PFSK-1 (cell line): ENCODE measurements around the gene FKBP1A.

Source experiments
- FOXP2 ChIP-seq: optimal IDR thresholded peaks from 2 replicates; pipeline ENCODE3; 2011; ENCODE audit warnings: borderline replicate concordance, control low read depth, inconsistent platforms; ENCODE audit not compliant: insufficient read depth; ENCODE audit errors: extremely low read length, extremely low read depth
- POLR2AphosphoS5 ChIP-seq: IDR thresholded peaks from 2 replicates; pipeline ENCODE4 v1.6.1; 2012; ENCODE audit warnings: low read depth, mild to moderate bottlenecking, control low read depth, low read length, moderate library complexity
- SIN3A ChIP-seq: IDR thresholded peaks from 2 replicates; pipeline ENCODE4 v1.6.1; 2012; ENCODE audit warnings: mild to moderate bottlenecking, low read length, moderate library complexity, borderline replicate concordance; ENCODE audit not compliant: insufficient read depth
- TAF1 ChIP-seq: IDR thresholded peaks from 2 replicates; pipeline ENCODE4 v1.6.1; 2012; ENCODE audit warnings: low read length, control low read depth, borderline replicate concordance; ENCODE audit not compliant: insufficient read depth
- TF ChIP-seq, protein P1 (sequence below), 2 experiments: IDR thresholded peaks; 2 replicates each; pipeline versions ENCODE4 v1.6.1 to v1.8.0; 2011 to 2012; ENCODE audit warnings: low read depth in 2 of 2, low read length in 2 of 2, control low read depth in 1 of 2, inconsistent platforms in 1 of 2, mild to moderate bottlenecking in 1 of 2, moderate library complexity in 1 of 2; ENCODE audit not compliant: insufficient read depth in 1 of 2

The FKBP1A gene

DNA sequence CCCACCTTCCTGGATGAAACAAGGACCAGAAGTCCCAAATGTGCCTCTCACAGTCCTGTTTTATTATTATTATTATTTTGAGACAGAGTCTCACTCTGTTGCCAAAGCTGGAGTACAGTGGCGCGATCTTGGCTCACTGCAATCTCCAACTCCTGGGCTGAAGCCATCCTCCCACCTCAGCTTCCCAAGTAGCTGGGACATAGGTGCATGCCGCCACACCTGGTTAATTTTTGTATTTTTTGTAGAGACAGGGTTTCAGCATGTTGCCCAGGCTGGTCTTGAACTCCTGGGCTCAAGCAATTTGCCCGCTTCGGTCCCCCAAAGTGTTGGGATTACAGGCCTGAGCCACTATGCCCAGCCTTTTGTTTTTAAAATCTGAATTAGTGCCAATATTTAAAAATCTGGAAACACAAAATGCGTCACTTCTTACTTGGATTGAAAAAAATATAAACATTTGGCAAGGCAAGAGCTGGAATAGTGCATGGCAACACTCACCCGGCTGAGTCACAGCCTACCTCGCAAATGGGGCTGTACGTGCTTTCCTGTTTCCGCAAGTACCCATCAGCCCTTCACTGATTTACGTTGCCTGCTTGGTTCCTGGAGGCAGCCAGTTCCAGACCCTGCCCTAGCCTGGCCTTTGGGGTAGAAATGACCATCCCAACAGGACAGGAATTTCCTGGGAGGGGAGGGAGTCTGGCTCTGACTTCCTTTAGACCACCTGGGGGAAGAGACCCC is 70.2 kb downstream of the FKBP1A start:
- TF ChIP-seq POLR2AphosphoS5 (no peak), FOXP2 (peak; percentile 72)

DNA sequence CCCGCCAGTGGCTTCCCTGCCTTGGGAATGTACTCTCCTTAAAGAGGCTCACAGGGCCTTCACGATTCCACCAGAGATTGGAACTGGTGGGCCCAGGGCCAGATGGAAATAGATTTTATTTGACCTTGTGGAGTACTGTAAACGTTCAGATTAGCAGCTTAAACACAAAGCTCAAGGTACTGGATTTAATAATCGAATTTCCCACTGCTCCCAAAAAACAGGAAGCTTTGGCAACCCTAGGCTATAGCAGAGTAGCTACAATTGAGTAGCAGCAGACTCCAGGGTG is 71.3 kb downstream of the FKBP1A start:
- TF ChIP-seq TAF1 (no peak), FOXP2 (no peak)
- TF ChIP-seq, protein P1, sequence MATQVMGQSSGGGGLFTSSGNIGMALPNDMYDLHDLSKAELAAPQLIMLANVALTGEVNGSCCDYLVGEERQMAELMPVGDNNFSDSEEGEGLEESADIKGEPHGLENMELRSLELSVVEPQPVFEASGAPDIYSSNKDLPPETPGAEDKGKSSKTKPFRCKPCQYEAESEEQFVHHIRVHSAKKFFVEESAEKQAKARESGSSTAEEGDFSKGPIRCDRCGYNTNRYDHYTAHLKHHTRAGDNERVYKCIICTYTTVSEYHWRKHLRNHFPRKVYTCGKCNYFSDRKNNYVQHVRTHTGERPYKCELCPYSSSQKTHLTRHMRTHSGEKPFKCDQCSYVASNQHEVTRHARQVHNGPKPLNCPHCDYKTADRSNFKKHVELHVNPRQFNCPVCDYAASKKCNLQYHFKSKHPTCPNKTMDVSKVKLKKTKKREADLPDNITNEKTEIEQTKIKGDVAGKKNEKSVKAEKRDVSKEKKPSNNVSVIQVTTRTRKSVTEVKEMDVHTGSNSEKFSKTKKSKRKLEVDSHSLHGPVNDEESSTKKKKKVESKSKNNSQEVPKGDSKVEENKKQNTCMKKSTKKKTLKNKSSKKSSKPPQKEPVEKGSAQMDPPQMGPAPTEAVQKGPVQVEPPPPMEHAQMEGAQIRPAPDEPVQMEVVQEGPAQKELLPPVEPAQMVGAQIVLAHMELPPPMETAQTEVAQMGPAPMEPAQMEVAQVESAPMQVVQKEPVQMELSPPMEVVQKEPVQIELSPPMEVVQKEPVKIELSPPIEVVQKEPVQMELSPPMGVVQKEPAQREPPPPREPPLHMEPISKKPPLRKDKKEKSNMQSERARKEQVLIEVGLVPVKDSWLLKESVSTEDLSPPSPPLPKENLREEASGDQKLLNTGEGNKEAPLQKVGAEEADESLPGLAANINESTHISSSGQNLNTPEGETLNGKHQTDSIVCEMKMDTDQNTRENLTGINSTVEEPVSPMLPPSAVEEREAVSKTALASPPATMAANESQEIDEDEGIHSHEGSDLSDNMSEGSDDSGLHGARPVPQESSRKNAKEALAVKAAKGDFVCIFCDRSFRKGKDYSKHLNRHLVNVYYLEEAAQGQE (IDR thresholded peaks at IDR 0.05; ENCODE audit: insufficient read depth in 1 of 2, low read depth in 2 of 2, low read length in 2 of 2): no peak

DNA sequence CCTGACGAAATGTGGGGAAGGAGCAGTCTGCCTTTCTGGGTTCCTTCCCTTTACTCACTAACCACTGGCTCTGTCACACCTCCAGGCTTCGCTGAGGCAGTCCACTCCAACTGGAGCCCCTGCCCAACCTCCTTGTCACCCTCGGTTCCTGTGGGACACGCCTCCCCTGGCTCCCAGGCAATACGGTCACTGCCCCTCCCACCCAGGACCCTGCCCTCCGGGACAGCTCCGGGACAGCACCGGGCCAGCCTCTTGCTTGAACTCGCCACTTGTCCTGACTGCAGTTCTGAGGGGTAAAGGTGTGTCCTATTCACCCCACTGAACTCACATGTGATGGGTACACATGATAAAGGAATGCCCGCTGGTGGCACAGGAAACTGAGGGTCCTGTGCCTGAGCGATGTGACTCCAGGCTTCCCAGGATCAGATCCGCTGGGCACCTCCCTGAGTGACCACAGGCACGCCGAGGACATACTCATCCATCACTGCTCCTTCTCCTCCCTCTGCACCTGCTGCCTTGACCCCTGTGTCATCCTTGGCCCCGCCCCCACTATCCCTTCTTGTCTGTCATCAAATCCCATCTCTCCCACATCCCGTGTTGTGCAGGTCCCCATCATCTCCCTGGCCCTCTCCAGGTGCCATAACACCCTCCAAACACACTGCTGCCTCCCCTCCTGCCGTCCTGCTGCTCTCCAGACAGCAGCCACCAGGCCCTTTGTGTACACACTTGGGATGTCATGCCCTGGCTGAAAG is 71.8 kb downstream of the FKBP1A start:
- no peak for TF ChIP-seq FOXP2
- TF ChIP-seq, protein P1 (IDR thresholded peaks at IDR 0.05; ENCODE audit: insufficient read depth in 1 of 2, low read depth in 2 of 2, low read length in 2 of 2): no peak
- TF ChIP-seq TAF1: no peak
- TF ChIP-seq POLR2AphosphoS5: no peak
- no peak for TF ChIP-seq SIN3A

DNA sequence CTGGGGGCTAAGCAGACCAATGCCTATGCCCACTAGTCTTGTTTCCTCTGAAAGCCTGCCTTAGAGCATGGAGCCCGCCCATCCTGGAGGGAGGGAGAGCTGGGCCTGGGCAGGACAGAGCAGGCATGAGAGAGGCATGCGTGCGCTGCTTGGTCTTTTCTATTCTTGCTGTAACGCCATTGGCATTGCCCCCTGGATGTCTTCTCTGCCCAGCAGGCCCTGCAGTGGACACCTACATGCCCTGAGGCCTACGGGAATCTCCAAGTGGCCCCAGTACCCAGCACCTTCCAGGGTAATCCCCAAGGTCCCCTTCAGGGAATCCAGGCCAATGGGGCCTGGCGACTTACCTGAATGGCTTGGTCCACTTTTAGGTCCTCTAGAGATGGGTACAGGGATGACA is 72.8 kb downstream of the FKBP1A start:
- TF ChIP-seq SIN3A (no peak), POLR2AphosphoS5 (no peak), FOXP2 (no peak), TAF1 (no peak)
- TF ChIP-seq, protein P1 (IDR thresholded peaks at IDR 0.05; ENCODE audit: insufficient read depth in 1 of 2, low read depth in 2 of 2, low read length in 2 of 2): no peak

DNA sequence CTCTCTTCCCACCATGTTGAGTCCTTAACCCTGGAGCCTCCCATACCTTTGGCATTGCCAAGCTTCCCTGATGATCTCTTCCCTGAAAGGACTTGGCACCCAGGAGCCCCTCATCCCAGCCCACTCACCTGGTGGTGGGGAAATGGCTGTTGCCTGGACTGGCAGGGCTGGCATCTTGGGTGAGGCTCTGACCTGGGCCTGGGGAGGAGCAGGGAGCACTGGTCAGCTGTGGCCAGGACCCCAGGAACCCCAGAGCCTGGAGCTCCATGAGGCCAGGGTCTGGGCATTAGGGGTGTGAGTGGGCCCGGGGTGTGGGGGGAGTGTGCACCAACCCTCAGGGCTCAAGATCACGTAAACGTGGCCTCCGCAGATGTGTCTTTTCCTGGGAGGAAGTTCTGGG is 73.4 kb downstream of the FKBP1A start:
- no peak for TF ChIP-seq SIN3A
- no peak for TF ChIP-seq TAF1
- no peak for TF ChIP-seq FOXP2
- TF ChIP-seq POLR2AphosphoS5: no peak
- TF ChIP-seq, protein P1 (IDR thresholded peaks at IDR 0.05; ENCODE audit: insufficient read depth in 1 of 2, low read depth in 2 of 2, low read length in 2 of 2): no peak
